Measurements from ENCODE around the gene C13orf46.
A peak's percentile ranks its signal among the peaks of the same experiment; 100 is the strongest.

The C13orf46 gene

DNA sequence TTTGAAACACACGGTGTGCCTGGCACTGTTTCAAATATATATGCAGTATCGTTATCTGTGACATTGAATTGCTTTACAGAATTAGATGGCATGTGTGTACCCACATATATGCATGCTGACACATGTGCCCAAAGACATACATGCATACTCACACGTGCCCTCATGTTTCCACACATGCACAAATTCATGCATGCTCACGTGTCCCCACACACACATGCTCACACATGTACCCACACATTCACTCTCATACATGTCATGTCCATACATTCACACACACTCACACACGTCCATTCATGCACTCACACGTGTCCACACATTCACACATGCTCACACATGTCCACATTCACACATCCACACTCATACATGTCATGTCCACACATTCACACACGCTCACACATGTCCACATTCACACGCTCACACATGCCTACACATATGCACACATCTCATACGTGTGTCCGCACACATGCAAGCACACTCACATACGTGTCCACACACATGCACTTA is 17.9 kb upstream of the C13orf46 start:
- DNase-seq = no peak

GRCh38 chr13:113991191-113991669 is 17.4 kb upstream of the C13orf46 start:
- no peak for DNase-seq

DNA sequence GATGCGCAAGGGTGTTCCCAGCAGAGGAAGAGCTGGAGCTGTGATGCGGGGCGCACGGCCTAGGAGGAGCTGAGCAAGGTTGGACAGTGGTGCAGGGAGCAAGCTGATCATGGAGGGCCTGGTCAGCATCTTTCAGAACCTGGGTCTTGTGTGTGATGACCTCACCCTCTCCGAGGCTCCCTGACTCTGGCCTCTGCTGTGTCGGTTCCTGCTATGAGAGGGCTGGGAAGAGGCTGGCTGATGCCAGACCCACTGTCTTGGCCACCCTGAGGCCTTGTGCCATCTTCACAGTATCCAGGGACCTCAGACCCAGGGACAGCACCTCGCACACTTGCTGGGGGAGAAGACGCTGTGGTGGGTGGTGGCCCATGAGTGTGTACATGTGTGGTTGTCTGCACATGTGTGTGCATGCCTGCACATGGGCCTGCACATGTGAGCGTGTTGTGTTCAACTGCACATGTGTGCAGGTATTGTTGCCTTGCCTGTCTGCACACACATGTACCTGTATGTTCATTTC is 16.5 kb upstream of the C13orf46 start:
- peak; percentile 9 for DNase-seq

GRCh38 chr13:113989585-113990300 is 15.9 kb upstream of the C13orf46 start:
- DNase-seq = peak; percentile 15

DNA sequence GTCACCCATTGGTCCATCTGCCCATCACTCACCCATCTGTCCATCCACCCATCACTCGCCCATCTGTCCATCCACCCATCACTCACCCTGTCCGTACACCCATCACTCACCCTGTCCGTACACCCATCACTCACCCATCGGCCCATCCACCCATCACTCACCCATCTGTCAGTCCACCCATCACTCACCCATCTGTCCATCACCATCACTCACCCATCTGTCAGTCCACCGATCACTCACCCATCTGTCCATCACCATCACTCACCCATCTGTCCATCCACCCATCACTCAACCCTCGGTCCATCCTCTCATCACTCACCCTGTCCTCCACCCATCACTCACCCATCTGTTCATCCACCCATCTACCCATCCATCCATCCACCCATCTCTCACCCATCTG is 15.0 kb upstream of the C13orf46 start:
- peak; percentile 5 for DNase-seq

DNA sequence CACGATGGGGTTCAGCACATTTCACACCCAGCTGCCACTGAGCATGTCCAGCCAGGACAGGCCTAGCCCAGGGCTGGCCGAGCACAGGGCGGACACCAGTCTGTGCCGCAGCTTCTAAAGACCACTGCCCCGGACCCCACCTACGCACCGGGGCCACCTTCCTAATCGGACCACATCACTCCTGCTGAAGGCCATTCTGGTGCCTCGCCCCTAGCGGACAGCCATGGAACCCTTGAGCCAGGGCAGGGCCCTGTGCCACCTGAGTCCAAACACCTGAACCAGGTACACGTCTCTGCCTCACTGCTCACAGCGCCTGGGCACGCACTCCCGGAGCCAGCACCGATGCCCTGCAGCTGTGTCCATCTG is 8.4 kb upstream of the C13orf46 start:
- DNase-seq = no peak

DNA sequence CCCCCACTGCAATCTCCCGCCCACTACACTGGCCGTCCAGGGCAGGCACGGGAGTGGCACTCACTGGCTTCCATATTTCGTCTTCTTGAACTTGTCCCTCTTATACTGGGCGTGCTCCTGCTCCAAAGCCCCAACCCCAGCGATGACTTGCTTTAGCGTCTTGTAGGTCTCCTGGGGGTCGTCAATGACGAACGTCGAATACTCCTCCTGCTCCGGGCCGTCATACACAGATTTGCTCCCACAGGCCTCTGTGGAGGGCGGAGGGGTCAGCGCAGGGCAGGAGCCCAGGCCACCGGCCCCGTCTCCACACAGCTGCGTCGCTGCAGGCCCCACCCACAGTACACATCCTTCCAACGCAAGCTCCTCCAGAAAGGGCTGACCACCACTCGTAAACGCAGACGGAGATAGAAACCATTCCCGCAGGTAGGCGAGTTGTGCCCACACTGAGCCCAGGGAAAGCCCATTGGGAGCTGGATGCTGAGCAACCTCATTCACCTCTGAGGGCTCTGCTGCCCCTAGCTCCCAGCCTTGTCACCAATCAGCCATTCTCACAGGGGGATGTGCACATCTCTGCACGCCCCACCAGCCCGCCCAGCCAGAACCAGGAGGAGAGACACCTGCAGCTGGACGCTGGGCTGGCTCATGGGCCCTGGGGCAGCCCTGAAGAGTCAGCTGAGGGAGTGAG is 7.9 kb upstream of the C13orf46 start:
- peak; percentile 14 for DNase-seq

- peak; percentile 2 for DNase-seq
Observed at GRCh38 chr13:113981194-113981605, 7.3 kb upstream of the C13orf46 start.

- peak; percentile 15 for DNase-seq
Observed at GRCh38 chr13:113980489-113981064, 6.7 kb upstream of the C13orf46 start.

DNA sequence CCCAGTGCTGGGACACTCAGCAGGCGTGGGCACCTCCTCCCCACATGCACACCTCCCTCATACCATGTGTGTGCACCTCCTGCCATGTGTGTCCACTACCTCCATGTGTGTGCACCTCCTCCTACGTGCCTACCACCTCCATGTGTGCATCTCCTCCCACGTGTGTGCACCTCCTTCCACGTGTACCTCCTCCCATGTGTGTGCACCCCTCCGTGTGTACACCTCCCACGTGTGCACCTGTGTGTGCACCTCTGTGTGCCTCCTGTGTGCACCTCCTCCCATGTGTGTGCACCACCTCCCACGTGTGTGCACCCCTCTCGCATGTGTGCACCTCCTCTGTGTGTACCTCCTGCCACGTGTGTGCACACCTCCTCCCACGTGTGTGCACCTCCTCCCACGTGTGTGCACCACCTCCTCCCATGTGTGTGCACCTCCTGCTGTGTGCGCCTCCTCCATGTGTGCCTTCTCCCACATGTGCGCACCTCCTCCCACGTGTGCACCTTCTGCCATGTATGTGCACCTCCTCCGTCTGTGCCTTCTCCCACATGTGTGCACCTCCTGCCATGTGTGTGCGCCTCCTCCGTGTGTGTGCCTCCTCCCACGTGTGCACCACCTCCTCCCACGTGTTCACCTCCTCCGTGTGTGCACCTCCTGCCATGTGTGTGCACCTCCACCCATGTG is 6.1 kb upstream of the C13orf46 start:
- DNase-seq = peak; percentile 11

DNA sequence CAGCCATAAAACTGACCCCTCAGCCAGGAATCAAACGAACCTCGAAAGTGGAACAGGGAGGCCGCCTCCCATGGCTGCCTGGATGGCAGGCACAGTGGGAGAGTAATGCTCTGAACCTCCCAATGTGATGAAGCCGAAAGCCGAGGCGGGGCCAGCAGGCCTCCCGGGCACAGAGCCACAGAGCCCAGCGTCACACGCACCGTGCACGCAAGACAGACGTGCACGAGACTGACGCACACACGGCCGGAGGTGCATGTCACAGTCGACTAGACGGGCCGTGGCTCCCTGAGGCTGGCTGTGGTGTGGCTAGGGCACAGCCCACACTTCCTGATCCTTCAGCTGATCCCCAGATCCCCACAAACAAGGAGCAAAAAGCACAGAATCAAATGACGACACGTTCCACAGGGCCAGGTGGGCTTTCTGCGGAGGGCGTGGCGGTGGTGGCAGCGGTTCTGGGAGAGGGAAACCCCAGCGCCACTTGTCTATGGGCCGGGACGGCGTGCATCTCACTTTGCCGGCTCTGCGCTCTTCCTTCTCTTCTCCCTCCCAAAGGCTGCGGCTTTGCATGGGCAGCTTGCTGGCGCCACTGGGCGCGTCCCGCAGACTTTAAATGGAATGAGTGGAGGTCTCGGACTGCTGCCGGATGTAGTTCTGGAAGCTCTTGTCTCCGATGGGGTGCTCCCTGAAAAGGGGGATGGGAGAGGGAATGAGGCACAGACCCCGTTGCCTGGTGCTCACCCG is 5.0 kb upstream of the C13orf46 start:
- DNase-seq = peak; percentile 15

DNA sequence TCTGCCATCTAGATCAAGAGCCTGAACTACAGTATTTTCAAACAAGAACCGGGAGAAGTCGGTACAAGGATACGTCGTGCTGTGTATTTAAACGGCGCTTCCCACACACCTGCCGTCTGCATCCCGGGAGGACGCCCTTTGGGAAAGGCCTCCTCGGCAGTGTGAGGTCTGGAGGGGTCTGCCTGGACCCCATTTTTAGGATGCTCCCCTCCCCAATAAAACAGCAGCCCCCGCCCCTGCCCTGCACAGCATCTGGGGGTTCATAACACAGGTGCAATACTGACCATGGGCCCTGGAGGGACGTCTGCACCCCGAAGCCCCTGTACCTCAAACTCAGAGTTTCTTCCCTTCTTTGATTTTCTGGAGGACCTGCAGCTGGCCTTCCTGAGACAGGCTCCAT is 4.1 kb upstream of the C13orf46 start:
- DNase-seq = no peak

- DNase-seq = no peak
Observed at GRCh38 chr13:113976711-113977684, 3.1 kb upstream of the C13orf46 start.

DNA sequence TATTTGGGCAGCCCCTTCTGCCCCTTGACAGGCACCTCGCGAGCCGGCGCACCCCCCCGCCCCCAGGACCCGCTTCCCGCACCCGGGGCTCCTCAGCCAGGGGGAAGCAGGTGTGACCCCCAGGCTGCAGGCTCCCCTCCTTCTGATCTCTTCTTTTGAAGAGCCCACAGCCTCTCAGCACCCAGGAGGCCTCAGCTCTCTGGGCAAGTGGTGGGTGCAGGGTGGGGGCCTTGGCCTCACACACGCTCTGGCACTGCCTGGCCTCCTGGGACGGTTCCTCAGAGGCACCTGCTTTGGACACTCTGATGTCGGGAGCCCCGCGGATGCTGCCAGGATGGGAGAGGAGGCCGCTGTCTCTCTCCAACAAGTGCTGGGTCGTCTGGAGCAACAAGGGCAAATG is 1.5 kb upstream of the C13orf46 start:
- no peak for DNase-seq

DNA sequence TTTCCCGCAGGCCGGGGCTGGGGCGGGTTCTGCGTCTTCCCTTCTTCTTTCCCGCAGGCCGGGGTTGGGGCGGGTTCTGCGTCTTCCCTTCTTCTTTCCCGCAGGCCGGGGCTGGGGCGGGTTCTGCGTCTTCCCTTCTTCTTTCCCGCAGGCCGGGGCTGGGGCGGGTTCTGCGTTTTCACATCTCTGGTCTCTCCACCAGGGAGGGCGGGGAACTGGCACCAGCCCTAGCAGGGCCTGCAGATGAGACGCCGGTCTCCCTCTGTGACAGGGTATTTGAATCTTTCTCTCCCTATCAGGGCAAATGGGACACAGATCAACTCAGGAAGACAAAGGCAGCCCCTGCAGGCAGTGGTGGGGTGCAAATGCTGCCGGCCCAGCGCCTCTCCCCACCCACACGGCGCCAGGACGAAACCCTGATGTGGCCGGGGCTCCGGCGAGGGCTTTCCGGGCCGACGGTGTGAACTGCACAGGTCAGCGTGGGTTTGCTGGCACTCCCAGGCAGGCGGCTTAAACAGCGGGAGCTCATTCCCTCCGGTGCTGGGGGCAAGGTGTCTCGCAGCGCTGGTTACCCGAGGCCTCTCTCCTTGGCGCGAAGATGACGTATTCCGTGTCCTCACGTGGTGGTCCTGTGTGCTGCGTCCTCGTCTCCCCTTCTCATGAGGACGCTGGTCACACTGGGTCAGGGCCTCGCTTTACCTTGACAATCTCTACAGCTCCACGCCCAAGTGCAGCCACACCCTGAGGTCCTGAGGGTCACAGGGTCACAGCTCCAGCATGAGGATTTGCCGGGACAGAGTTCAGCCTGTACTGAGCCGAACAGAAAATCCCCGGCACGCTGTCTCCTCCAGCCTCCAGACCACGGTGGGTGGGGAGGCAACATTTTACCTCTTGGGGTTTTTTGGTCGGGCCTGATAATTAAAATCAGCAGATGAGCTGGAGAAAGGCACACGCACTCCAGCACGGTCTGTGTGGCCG is 717 bp upstream of the C13orf46 start:
- peak; percentile 14 for DNase-seq

DNA sequence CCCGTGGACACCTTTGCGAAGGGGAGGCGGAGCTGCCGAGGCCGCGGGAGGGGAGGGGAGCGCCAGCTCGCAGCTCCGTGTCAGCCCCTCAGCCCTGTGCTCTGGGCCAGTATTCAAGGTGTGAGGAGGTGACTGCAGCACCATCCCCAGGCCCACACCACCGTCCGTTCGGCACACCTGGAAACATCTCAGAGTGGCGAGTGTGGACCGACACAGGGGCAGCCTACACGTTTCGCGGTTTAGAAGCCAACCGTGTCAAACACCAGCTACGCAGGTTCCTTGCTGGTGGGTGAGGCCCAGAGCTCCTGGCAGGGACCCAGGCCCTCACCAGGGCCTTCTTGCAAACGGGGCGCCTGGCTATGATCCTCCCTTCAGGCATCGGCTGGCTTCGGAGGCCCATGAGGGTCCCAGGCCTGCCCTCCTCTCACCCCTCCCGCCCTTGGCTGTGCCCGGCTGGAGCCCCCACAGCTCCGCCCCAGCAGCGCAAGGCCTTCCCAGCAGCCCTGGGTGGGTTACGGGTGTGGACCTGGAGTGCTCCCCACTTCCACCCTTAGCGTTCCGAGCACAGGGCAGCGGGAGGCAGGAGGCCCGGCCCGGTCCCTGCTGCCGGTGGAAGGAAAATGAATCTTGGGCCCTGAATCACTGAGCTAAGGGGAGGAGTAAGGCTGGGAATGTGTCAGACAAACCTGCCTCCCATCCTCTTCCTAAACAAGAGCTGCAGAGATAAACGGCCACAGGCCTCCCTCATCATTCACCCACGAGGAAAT is 1.2 kb downstream of the C13orf46 start:
- DNase-seq = no peak

DNA sequence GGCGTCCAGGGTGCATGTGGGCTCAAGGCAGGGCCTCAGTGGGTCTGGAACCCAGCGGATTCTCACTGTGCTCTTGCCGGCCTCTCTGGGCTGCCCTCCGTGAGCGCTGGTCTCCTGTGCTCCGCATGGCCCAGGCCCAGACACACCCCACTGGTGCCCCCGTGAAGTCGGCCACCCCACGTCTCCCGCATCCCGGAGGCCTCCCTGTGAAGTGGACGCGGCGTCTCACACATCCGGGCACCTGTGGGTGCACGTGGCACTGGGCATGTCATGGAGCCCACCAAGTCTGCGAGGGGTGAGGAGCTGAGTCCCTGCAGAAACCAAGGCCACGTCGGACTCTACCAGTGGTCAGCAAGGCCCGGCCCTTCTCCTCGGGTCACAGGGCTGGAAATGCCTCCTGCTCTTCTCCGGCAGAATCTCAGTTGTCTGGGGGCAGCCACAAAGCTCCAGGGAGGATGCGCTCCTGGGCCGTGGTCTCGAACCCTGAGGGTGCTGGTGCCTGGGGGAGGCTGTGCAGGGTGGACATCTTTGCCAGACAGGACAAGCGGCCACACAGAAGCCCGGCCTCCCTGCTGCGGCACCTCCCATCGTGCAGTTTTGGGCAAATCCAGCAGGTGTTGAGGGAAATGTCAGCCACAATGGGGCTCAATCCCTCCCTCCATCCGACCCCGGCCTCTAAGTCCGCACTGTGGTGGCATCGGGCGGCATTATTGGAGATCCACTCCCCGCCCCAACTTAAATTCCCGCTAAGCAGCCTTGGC is 2.2 kb downstream of the C13orf46 start:
- no peak for DNase-seq

- DNase-seq = no peak
Observed at GRCh38 chr13:113970810-113971470, 2.9 kb downstream of the C13orf46 start.

All from CD4-positive, alpha-beta T cell treated with Interleukin-15 for 1 hour (primary cell).